H1 (cell line): ENCODE data around the gene TRAF4.

Experiments used
- BRCA1 ChIP-seq: IDR thresholded peaks from 2 replicates; pipeline ENCODE4 v1.6.1; 2012; ENCODE audit warnings: low read depth, low read length, improper control_type of control experiment
- HDAC2 ChIP-seq, 2 experiments: fragments of 300-600 bp in 1 of 2; sonication (generic) in 1 of 2; IDR thresholded peaks; 2 replicates each; pipeline ENCODE4 v1.6.1; 2011 to 2012; ENCODE audit warnings: low read depth in 2 of 2, low read length in 2 of 2, mild to moderate bottlenecking in 2 of 2, moderate library complexity in 2 of 2, borderline replicate concordance in 1 of 2, inconsistent platforms in 1 of 2
- POLR2A ChIP-seq, 2 experiments: IDR thresholded peaks; 1 replicate in 1 of 2; 2 replicates in 1 of 2; pipeline ENCODE4 v1.6.1; 2011; ENCODE audit warnings: low read depth in 2 of 2, low read length in 2 of 2, mild to moderate bottlenecking in 2 of 2; ENCODE audit errors: control extremely low read depth in 1 of 2
- POLR2AphosphoS5 ChIP-seq: IDR thresholded peaks from 2 replicates; pipeline ENCODE4 v1.6.1; 2011; ENCODE audit warnings: low read depth, low read length
- TF ChIP-seq, protein P1 (sequence below), 3 experiments: IDR thresholded peaks; 1 replicate in 2 of 3; 2 replicates in 1 of 3; pipeline versions ENCODE4 v1.5.1 to v1.6.1; 2011; ENCODE audit warnings: low read length in 3 of 3, mild to moderate bottlenecking in 3 of 3, inconsistent platforms in 2 of 3, low read depth in 1 of 3, moderate library complexity in 1 of 3; ENCODE audit not compliant: insufficient read depth in 1 of 3; ENCODE audit errors: control extremely low read depth in 1 of 3
- TF ChIP-seq, protein P2 (sequence below): IDR thresholded peaks from 2 replicates; pipeline ENCODE4 v1.6.1; 2012; ENCODE audit warnings: low read length, inconsistent platforms

DNA sequence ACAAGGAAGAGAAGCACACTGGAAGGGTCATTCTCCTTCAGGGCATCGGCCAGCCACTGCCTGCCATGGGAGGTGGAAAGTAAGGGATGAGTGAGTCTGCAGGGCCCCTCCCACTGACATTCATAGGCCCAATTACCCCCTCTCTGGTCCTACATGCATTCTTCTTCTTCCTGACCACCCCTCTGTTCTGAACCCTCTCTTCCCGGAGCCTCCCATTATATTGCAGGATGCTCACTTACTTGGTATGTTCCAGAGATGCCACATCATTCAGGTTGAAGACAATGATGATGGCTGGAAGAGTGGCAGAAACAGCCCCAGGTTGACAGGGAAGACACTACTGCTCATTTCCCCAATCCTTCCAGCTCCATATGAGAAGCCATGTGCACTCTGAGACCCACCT lies 28.6 kb upstream of the TRAF4 start:
- TF ChIP-seq, protein P1, sequence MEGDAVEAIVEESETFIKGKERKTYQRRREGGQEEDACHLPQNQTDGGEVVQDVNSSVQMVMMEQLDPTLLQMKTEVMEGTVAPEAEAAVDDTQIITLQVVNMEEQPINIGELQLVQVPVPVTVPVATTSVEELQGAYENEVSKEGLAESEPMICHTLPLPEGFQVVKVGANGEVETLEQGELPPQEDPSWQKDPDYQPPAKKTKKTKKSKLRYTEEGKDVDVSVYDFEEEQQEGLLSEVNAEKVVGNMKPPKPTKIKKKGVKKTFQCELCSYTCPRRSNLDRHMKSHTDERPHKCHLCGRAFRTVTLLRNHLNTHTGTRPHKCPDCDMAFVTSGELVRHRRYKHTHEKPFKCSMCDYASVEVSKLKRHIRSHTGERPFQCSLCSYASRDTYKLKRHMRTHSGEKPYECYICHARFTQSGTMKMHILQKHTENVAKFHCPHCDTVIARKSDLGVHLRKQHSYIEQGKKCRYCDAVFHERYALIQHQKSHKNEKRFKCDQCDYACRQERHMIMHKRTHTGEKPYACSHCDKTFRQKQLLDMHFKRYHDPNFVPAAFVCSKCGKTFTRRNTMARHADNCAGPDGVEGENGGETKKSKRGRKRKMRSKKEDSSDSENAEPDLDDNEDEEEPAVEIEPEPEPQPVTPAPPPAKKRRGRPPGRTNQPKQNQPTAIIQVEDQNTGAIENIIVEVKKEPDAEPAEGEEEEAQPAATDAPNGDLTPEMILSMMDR (IDR thresholded peaks at IDR 0.05; ENCODE audit: control extremely low read depth in 1 of 3, insufficient read depth in 1 of 3, low read depth in 1 of 3, low read length in 3 of 3): no peak
- TF ChIP-seq POLR2A (IDR thresholded peaks at IDR 0.05; ENCODE audit: control extremely low read depth in 1 of 2, low read depth in 2 of 2, low read length in 2 of 2) (no peak), BRCA1 (no peak), HDAC2 (IDR thresholded peaks at IDR 0.05; ENCODE audit: borderline replicate concordance in 1 of 2, low read depth in 2 of 2, low read length in 2 of 2) (no peak), POLR2AphosphoS5 (no peak)
- TF ChIP-seq, protein P2, sequence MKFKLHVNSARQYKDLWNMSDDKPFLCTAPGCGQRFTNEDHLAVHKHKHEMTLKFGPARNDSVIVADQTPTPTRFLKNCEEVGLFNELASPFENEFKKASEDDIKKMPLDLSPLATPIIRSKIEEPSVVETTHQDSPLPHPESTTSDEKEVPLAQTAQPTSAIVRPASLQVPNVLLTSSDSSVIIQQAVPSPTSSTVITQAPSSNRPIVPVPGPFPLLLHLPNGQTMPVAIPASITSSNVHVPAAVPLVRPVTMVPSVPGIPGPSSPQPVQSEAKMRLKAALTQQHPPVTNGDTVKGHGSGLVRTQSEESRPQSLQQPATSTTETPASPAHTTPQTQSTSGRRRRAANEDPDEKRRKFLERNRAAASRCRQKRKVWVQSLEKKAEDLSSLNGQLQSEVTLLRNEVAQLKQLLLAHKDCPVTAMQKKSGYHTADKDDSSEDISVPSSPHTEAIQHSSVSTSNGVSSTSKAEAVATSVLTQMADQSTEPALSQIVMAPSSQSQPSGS: no peak
